NCI-H1436 (cell line): ENCODE measurements around the gene ALOXE3.

Source experiments
- DNase-seq: peaks from one replicate; lab custom pipeline; 2025; lab: John Stamatoyannopoulos, UW

ALOXE3 gene

DNA sequence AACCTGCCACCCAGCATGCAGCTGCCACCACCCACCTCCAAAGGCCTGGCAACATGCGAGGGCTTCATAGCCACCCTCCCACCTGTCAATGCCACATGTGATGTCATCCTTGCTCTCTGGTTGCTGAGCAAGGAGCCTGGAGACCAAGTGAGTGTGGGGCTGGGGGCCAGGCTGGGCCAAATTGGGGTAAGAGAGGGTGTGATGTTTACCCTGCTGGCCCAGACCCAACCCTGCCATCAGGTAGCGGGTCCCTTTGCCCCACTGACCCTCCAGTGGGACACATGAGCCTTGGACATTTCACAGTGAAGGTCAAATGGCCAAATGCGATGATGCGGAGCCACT lies 70.6 kb downstream of the ALOXE3 start:
- DNase-seq, result no peak

DNA sequence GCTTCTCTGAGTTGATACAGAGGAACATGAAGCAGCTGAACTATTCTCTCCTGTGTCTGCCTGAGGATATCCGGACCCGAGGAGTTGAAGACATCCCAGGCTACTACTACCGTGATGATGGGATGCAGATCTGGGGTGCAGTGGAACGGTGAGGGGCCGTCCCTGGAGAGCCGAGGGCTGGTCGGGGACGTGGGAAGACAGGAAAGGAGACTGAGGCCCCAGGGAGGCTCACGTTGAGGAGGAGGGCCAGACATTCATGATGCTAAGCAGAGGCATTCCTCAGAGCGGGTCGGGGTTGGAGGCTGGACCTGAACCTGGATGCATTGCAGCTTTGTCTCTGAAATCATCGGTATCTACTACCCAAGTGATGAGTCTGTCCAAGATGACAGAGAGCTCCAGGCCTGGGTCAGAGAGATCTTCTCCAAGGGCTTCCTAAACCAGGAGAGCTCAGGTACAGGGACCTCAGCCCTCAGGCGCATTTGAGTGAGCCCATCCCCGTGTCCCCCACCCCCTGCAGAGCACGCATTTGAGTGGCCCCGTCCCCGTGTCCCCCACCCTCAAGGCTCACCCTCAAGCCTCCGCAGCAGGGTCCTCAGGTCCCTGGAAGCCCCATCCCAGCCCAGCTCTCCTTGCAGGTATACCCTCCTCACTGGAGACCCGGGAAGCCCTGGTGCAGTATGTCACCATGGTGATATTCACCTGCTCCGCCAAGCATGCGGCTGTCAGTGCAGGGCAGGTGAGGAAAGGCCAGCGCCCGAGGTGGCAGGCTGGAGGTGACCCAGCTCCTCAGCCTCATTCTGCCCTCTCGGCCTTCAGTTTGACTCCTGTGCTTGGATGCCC lies 71.2 kb downstream of the ALOXE3 start:
- DNase-seq, result no peak

DNA sequence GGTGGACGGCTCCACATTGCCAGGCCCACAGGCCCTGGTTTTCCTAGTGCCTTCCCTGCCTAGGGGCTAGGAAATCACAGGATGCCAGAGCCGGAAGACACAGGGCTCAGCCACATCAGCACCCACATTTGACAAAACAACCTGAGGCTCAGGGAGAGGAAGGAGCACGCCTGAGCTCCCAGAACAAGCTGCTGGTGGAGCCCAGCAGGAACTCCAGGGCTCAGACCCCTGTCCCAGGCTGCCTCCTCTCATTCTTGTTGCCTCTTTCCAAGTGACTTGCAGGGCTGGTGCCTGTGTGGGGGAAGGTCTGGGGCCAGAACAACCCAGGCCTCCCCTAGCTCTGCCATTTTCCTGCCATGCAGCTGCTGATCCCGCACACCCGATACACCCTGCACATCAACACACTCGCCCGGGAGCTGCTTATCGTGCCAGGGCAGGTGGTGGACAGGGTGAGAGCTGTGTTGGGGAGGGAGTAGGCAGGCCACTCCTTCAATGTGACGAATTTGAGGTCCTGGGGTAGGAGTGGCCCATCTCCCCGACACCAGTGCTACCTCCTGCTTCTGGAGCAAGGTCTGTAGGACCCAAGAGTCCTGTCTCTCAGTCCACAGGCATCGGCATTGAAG lies 71.9 kb downstream of the ALOXE3 start:
- DNase-seq, result no peak
